DND-41 (cell line): ENCODE measurements around the gene SLC5A1.
"Not testable (repeated sequence)": the region's sequence is repeated elsewhere in the genome, so short reads cannot be mapped to it uniquely, and the experiment has no call there.

ENCODE experiments used
- ATAC-seq: fragments of 200-7000 bp; cut with Tn5 transposase; 3 replicates; pipeline ENCODE4 v1.9.1; 2021; ENCODE audit warnings: low read depth; ENCODE audit not compliant: insufficient read depth
- DNase-seq: peaks from one replicate; pipeline ENCODE4 v3.0.0-alpha.2; 2020
- H2AFZ ChIP-seq: 2 replicates; pipeline ENCODE4 v1.6.0; 2012; ENCODE audit warnings: low read depth, low read length
- H3K27ac ChIP-seq: 2 replicates; pipeline ENCODE4 v1.5.1; 2012; ENCODE audit warnings: low read length, inconsistent platforms
- H3K27me3 ChIP-seq: fragments of 200-600 bp; sonication (generic); 2 replicates; pipeline ENCODE4 v1.6.0; 2012; ENCODE audit warnings: low read length, mild to moderate bottlenecking, inconsistent platforms; ENCODE audit not compliant: insufficient read depth, poor library complexity
- H3K36me3 ChIP-seq: 2 replicates; pipeline ENCODE4 v1.5.1; 2012; ENCODE audit warnings: low read length, inconsistent platforms; ENCODE audit not compliant: insufficient read depth
- H3K4me1 ChIP-seq: 2 replicates; pipeline ENCODE4 v1.5.1; 2012; ENCODE audit warnings: mild to moderate bottlenecking, low read length; ENCODE audit not compliant: insufficient read depth
- H3K4me2 ChIP-seq: 2 replicates; pipeline ENCODE4 v1.6.0; 2012; ENCODE audit warnings: mild to moderate bottlenecking, moderate library complexity, low read length, inconsistent platforms; ENCODE audit not compliant: insufficient read depth
- H3K4me3 ChIP-seq, 2 experiments: fragments of 200-600 bp in 1 of 2; shearing (Covaris generic) in 1 of 2; 2 replicates each; pipeline ENCODE4 v1.5.1; 2012 to 2016; ENCODE audit warnings: inconsistent platforms in 2 of 2, low read length in 2 of 2, mild to moderate bottlenecking in 2 of 2, low read depth in 1 of 2, moderate library complexity in 1 of 2
- H3K79me2 ChIP-seq: 2 replicates; pipeline ENCODE4 v1.6.0; 2012; ENCODE audit warnings: low read length, inconsistent platforms; ENCODE audit not compliant: insufficient read depth
- H3K9ac ChIP-seq: 2 replicates; pipeline ENCODE4 v1.6.0; 2012; ENCODE audit warnings: low read depth, mild to moderate bottlenecking, inconsistent platforms, low read length, moderate library complexity
- H3K9me3 ChIP-seq: 2 replicates; pipeline ENCODE4 v1.5.1; 2012; ENCODE audit warnings: low read length, moderate library complexity, mild to moderate bottlenecking, inconsistent platforms; ENCODE audit not compliant: insufficient read depth, severe bottlenecking
- H4K20me1 ChIP-seq: 2 replicates; pipeline ENCODE4 v1.6.0; 2012; ENCODE audit warnings: low read length; ENCODE audit not compliant: insufficient read depth
- EZH2 ChIP-seq: IDR thresholded peaks from 3 replicates; pipeline ENCODE4 v1.6.1; 2012; ENCODE audit warnings: borderline replicate concordance, low read depth, mild to moderate bottlenecking, moderate library complexity, low read length, inconsistent platforms; ENCODE audit not compliant: severe bottlenecking
- TF ChIP-seq, protein P1 (sequence below): IDR thresholded peaks from 2 replicates; pipeline ENCODE4 v1.5.1; 2012; ENCODE audit warnings: borderline replicate concordance, low read length, moderate library complexity, mild to moderate bottlenecking; ENCODE audit not compliant: poor library complexity, severe bottlenecking; ENCODE audit errors: extremely low read depth

SLC5A1 gene

DNA sequence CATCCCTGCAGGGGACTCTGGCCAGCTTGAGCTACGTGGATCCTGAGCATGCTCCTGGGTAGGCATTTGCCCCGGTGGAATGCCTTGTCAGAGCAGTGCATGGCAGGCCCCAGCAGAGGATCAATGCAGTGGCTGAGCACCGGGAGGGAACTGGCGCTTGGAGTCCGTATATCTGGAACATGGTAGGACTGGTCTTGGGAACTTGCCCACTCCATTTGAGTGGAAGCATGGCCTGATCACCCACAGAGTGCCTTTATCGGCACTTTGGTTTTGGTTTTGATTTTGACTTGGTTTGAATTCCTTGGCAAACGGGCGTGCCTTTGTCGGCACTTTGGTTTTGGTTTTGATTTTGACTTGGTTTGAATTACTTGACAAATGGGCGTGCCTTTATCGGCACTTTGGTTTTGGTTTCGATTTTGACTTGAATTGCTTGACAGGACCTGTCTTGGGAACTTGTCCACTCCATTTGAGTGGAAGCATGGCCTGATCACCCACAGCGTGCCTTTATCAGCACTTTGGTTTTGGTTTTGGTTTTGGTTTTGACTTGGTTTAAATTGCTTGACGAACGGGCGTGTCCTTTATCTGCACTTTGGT lies 94.8 kb downstream of the SLC5A1 start:
- Histone ChIP-seq H3K4me2 (peak overlapping the region; percentile 72), H3K4me1 (peaks cover 16% of the 10 kb centered on the region), H3K9ac (peak overlapping the region; percentile 40), H3K4me3 (peak overlapping the region in 1 of 2 experiments; percentile 58; a peak in 3 of 4 replicates), H2AFZ (peak overlapping the region; percentile 89), H3K27ac (peak overlapping the region; percentile 60)
- H3K27me3 ChIP-seq, H3K9me3 ChIP-seq, H3K36me3 ChIP-seq, H4K20me1 ChIP-seq, H3K79me2 ChIP-seq: not testable (repeated sequence)
- ATAC-seq (peak; percentile 79), DNase-seq (peak; percentile 80)

DNA sequence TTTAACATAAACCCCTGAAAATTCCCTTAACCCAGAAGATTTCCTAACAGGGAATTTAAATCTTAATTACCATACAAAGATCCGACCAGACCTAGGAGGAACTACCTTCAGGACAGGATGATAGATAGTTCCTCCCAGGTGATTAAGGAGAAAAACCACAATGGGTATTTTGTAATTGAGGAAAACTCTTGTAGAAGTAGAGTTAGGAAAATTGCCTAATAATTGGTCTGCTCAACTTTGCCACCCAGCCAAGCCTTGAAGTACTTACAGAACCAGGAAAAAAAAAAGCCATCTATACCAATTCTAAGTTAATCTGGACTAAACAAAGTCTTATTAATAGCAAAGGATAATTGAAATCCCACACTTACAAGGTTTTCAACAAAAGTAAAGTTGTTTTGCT lies 95.5 kb downstream of the SLC5A1 start:
- not testable (repeated sequence) for H3K4me3 ChIP-seq, H3K4me2 ChIP-seq, H3K27me3 ChIP-seq, ATAC-seq, H2AFZ ChIP-seq, H3K9ac ChIP-seq, H4K20me1 ChIP-seq, H3K79me2 ChIP-seq, H3K27ac ChIP-seq, DNase-seq, H3K36me3 ChIP-seq, H3K9me3 ChIP-seq
- H3K4me1 ChIP-seq: peaks cover 16% of the 10 kb centered on the region

DNA sequence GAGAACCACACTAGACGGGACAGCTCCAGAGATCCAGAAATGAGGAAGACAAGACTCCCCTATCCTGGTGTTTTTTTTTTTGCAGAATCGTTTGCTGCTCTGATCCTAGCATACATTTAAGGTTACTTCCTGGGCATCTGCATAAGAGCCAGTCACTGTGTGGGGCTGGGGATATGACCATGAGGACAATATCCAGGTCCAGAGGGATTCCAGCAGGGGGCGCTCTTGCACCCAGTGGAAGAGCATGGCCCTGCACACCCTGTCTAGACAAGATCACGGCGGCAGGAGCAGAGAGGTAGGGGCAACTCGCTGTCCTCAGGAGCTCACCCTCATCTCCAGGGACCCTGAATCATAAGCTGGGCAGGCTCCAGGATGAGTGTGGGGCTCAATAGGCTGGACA lies 97.6 kb downstream of the SLC5A1 start:
- not testable (repeated sequence) for H3K9ac ChIP-seq, H3K4me3 ChIP-seq, H3K27ac ChIP-seq, H3K9me3 ChIP-seq, H2AFZ ChIP-seq, H3K4me2 ChIP-seq, H3K27me3 ChIP-seq, H3K79me2 ChIP-seq, H3K36me3 ChIP-seq, H4K20me1 ChIP-seq
- ATAC-seq (peak; percentile 60), DNase-seq (peak; percentile 13)
- H3K4me1 ChIP-seq: peaks cover 16% of the 10 kb centered on the region
- TF ChIP-seq, protein P1, sequence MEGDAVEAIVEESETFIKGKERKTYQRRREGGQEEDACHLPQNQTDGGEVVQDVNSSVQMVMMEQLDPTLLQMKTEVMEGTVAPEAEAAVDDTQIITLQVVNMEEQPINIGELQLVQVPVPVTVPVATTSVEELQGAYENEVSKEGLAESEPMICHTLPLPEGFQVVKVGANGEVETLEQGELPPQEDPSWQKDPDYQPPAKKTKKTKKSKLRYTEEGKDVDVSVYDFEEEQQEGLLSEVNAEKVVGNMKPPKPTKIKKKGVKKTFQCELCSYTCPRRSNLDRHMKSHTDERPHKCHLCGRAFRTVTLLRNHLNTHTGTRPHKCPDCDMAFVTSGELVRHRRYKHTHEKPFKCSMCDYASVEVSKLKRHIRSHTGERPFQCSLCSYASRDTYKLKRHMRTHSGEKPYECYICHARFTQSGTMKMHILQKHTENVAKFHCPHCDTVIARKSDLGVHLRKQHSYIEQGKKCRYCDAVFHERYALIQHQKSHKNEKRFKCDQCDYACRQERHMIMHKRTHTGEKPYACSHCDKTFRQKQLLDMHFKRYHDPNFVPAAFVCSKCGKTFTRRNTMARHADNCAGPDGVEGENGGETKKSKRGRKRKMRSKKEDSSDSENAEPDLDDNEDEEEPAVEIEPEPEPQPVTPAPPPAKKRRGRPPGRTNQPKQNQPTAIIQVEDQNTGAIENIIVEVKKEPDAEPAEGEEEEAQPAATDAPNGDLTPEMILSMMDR: peak; percentile 52

DNA sequence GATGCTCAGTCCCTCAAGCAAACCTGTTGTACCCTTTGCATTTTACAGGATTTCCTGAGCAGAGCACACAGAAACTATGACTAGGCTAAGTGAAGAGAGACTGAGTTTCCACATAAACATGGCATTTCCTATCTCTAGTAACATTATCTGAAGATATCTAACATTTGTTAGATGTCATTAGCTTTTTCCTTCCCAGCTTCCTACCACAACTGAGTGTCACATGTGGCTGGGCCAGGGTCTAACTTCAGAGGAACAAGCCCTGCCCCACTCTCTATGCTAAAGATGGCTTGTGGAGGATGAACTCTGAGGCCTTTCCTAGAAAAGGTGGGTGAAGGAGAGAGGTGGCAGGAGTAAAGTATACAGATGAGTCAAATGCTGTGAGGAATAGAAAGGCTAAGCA lies 99.5 kb downstream of the SLC5A1 start:
- Histone ChIP-seq H3K4me1 (peaks cover 7% of the 10 kb centered on the region), H3K4me2 (no peak overlapping the region), H3K79me2 (no peaks in the 10 kb centered on the region), H3K9ac (no peak overlapping the region), H3K9me3 (no peaks in the 10 kb centered on the region), H3K27ac (no peak overlapping the region), H4K20me1 (no peaks in the 10 kb centered on the region), H2AFZ (no peak overlapping the region), H3K27me3 (no peaks in the 10 kb centered on the region), H3K36me3 (no peaks in the 10 kb centered on the region), H3K4me3 (no peak overlapping the region)
- ATAC-seq: no peak
- no peak for DNase-seq
- TF ChIP-seq, protein P1: no peak
- TF ChIP-seq EZH2: no peak
